Dedifferentiated amniotic fluid mesenchymal stem cell (primary cell): ENCODE results near the gene HMGB2.

Source experiments
- DNase-seq: peaks from one replicate; pipeline ENCODE4 v3.0.0-alpha.2; 2016; ENCODE audit errors: extremely low spot score

Gene HMGB2

GRCh38 chr4:173334085-173334890 is at the start of gene HMGB2:
HMGB2 (minus strand) TSS chr4:173334358; CDS start chr4:173333649, 709 bp downstream.
- peak; percentile 99 for DNase-seq

GRCh38 chr4:173382349-173382748 is 48.2 kb upstream of the HMGB2 start:
- no peak for DNase-seq

- DNase-seq, result no peak
These were observed 47.5 kb upstream of the HMGB2 start for GRCh38 chr4:173381610-173382009.

- no peak for DNase-seq
These were observed 46.8 kb upstream of the HMGB2 start for GRCh38 chr4:173380987-173381386.

- no peak for DNase-seq
These were observed 45.8 kb upstream of the HMGB2 start for GRCh38 chr4:173379929-173380328.

GRCh38 chr4:173374588-173374987 is 40.4 kb upstream of the HMGB2 start:
- no peak for DNase-seq

- DNase-seq, result peak; percentile 67
These were observed 37.4 kb upstream of the HMGB2 start for GRCh38 chr4:173371292-173372192.

- DNase-seq, result peak; percentile 98
These were observed 36.5 kb upstream of the HMGB2 start, which contains the start of gene SAP30 for GRCh38 chr4:173370477-173371291. SAP30 (plus strand) TSS chr4:173370954; CDS start chr4:173371183, 229 bp downstream.

- DNase-seq, result no peak
These were observed 35.9 kb upstream of the HMGB2 start for GRCh38 chr4:173370130-173370476.

- no peak for DNase-seq
These were observed 33.8 kb upstream of the HMGB2 start for GRCh38 chr4:173367946-173368345.

GRCh38 chr4:173367285-173367684 is 33.1 kb upstream of the HMGB2 start:
- DNase-seq, result no peak

- DNase-seq, result no peak
These were observed 31.3 kb upstream of the HMGB2 start for GRCh38 chr4:173365359-173365996.

- DNase-seq, result no peak
These were observed 28.5 kb upstream of the HMGB2 start for GRCh38 chr4:173362666-173363065.

GRCh38 chr4:173360587-173361221 is 26.5 kb upstream of the HMGB2 start:
- no peak for DNase-seq

GRCh38 chr4:173357939-173358338 is 23.8 kb upstream of the HMGB2 start:
- no peak for DNase-seq

- no peak for DNase-seq
These were observed 13.3 kb upstream of the HMGB2 start for GRCh38 chr4:173347467-173347866.

GRCh38 chr4:173346074-173346473 is 11.9 kb upstream of the HMGB2 start:
- DNase-seq, result peak; percentile 46

GRCh38 chr4:173345648-173346047 is 11.5 kb upstream of the HMGB2 start:
- DNase-seq, result no peak

- DNase-seq, result no peak
These were observed 9.8 kb upstream of the HMGB2 start for GRCh38 chr4:173343832-173344397.

GRCh38 chr4:173337463-173337862 is 3.3 kb upstream of the HMGB2 start:
- no peak for DNase-seq
